Chondrocyte (in vitro differentiated cells): Measurements from ENCODE around the gene PPP1CC. TPM values are rescaled to one million over a fixed set of nuclear protein-coding genes. Genes with fewer than 3 reads are reported as not detected.
A peak's percentile ranks its signal among the peaks of the same experiment; 100 is the strongest.

Experiments
- DNase-seq: peaks from one replicate; pipeline ENCODE4 v3.0.0; 2021; ENCODE audit warnings: mixed read lengths, low spot score
- H3K27ac Mint-ChIP-seq: one replicate; pipeline ENCODE4 v1.8.0; 2021; ENCODE audit warnings: mild to moderate bottlenecking, moderate library complexity, mixed read lengths; ENCODE audit not compliant: unreplicated experiment
- H3K27me3 Mint-ChIP-seq: 2 replicates; pipeline ENCODE4 v1.8.0; 2021; ENCODE audit warnings: low read depth, mixed read lengths
- H3K36me3 Mint-ChIP-seq: 2 replicates; pipeline ENCODE4 v1.8.0; 2021; ENCODE audit warnings: low read depth, mixed read lengths
- H3K4me1 Mint-ChIP-seq: 2 replicates; pipeline ENCODE4 v1.8.0; 2021; ENCODE audit warnings: low read depth, mild to moderate bottlenecking, mixed read lengths
- H3K4me3 Mint-ChIP-seq: one replicate; pipeline ENCODE4 v1.8.0; 2021; ENCODE audit warnings: mild to moderate bottlenecking, moderate library complexity, mixed read lengths; ENCODE audit not compliant: unreplicated experiment
- H3K9me3 Mint-ChIP-seq: 2 replicates; pipeline ENCODE4 v1.8.0; 2021; ENCODE audit warnings: low read depth, mixed read lengths
- CTCF ChIP-seq: fragments of 200-600 bp; sonication (generic); IDR thresholded peaks from 2 replicates; pipeline ENCODE4 v1.5.0; 2021; ENCODE audit warnings: antibody characterized with exemption, mild to moderate bottlenecking, moderate library complexity
- total RNA-seq: library from RNA; stranded (reverse); gene quantifications from 3 replicates; pipeline ENCODE4 v1.2.1, GENCODE V29; 2021

The PPP1CC gene
- total RNA-seq, 1 donor from 2014 or later, result 82.5 TPM

GRCh38 chr12:110702081-110702480 is 40.6 kb downstream of the PPP1CC start:
- no peak overlapping the region for H3K4me3 Mint-ChIP-seq
- TF ChIP-seq CTCF, result no peak
- no peak overlapping the region for H3K27ac Mint-ChIP-seq
- no peak for DNase-seq
- H3K27me3 Mint-ChIP-seq, result no peaks in the 10 kb centered on the region
- H3K36me3 Mint-ChIP-seq, result no peaks in the 10 kb centered on the region
- H3K4me1 Mint-ChIP-seq, result peaks cover 7% of the 10 kb centered on the region
- no peaks in the 10 kb centered on the region for H3K9me3 Mint-ChIP-seq

- TF ChIP-seq CTCF, result peak; percentile 13
- H3K9me3 Mint-ChIP-seq, result no peaks in the 10 kb centered on the region
- peaks cover 7% of the 10 kb centered on the region for H3K4me1 Mint-ChIP-seq
- H3K4me3 Mint-ChIP-seq, result no peak overlapping the region
- DNase-seq, result no peak
- no peak overlapping the region for H3K27ac Mint-ChIP-seq
- no peaks in the 10 kb centered on the region for H3K36me3 Mint-ChIP-seq
- no peaks in the 10 kb centered on the region for H3K27me3 Mint-ChIP-seq
Observed at GRCh38 chr12:110699591-110700445, 42.9 kb downstream of the PPP1CC start.

- Mint-ChIP-seq H3K27me3 (no peaks in the 10 kb centered on the region), H3K36me3 (no peaks in the 10 kb centered on the region), H3K4me3 (no peak overlapping the region), H3K27ac (no peak overlapping the region), H3K9me3 (no peaks in the 10 kb centered on the region), H3K4me1 (peaks cover 7% of the 10 kb centered on the region)
- TF ChIP-seq CTCF, result peak; percentile 78
- no peak for DNase-seq
Observed at GRCh38 chr12:110698171-110698902, 44.4 kb downstream of the PPP1CC start.

GRCh38 chr12:110697236-110697635 is 45.5 kb downstream of the PPP1CC start:
- Mint-ChIP-seq H3K36me3 (no peaks in the 10 kb centered on the region), H3K9me3 (no peaks in the 10 kb centered on the region), H3K4me3 (no peak overlapping the region), H3K27me3 (no peaks in the 10 kb centered on the region), H3K27ac (no peak overlapping the region), H3K4me1 (peaks cover 7% of the 10 kb centered on the region)
- no peak for TF ChIP-seq CTCF
- no peak for DNase-seq

- H3K27ac Mint-ChIP-seq, result no peak overlapping the region
- H3K4me3 Mint-ChIP-seq, result no peak overlapping the region
Observed at GRCh38 chr12:110696283-110696682, 46.4 kb downstream of the PPP1CC start.

More at GRCh38 chr12:110696283-110696682, 46.4 kb downstream of the PPP1CC start:
- H3K4me1 Mint-ChIP-seq, result peaks cover 7% of the 10 kb centered on the region
- H3K9me3 Mint-ChIP-seq, result no peaks in the 10 kb centered on the region
- H3K36me3 Mint-ChIP-seq, result peaks cover 2% of the 10 kb centered on the region
- TF ChIP-seq CTCF, result no peak
- no peaks in the 10 kb centered on the region for H3K27me3 Mint-ChIP-seq
- DNase-seq, result no peak
